Effector CD8-positive, alpha-beta T cell (primary cell): ENCODE results near the gene SLC8A2.
"Not testable (repeated sequence)": the region's sequence is repeated elsewhere in the genome, so short reads cannot be mapped to it uniquely, and the experiment has no call there.

Experiments used
- DNase-seq: peaks from one replicate; lab custom pipeline; 2025; lab: John Stamatoyannopoulos, UW

The SLC8A2 gene

DNA sequence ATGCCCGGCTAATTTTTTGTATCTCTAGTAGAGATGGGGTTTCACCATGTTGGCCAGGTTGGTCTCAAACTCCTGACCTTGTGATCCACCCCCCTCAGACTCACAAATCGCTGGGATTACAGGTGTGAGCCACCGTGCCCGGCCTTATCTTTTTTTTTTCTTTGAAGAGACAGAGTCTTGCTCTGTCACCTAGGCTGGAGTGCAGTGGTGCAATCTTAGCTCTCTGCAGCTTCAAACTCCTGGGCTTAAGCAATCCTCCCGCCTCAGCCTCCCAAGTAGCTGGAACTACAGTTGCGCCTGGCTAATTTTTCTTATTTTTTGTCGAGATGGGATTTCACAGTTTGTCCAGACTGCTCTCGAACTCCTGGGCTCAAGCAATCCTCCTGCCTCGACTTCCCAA, 60.0 kb downstream of the SLC8A2 start:
- DNase-seq = not testable (repeated sequence)

DNA sequence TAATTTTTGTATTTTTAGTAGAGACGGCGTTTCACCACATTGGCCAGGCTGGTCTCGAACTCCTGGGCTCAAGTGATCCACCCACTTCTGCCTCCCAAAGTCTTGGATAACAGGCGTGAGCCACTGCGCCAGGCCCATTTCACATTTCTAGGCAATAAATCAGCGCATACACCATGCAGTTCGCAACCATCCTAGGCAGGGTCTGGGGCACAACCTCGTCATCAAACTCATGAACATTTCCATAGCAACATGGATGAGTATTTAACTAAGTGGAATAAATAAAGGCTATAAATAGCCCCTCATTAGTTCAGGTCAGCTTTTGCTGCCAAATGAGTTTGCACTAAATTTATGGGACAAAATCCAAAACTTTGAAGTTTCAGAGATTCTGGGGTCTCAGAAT, 60.6 kb downstream of the SLC8A2 start:
- DNase-seq = no peak

DNA sequence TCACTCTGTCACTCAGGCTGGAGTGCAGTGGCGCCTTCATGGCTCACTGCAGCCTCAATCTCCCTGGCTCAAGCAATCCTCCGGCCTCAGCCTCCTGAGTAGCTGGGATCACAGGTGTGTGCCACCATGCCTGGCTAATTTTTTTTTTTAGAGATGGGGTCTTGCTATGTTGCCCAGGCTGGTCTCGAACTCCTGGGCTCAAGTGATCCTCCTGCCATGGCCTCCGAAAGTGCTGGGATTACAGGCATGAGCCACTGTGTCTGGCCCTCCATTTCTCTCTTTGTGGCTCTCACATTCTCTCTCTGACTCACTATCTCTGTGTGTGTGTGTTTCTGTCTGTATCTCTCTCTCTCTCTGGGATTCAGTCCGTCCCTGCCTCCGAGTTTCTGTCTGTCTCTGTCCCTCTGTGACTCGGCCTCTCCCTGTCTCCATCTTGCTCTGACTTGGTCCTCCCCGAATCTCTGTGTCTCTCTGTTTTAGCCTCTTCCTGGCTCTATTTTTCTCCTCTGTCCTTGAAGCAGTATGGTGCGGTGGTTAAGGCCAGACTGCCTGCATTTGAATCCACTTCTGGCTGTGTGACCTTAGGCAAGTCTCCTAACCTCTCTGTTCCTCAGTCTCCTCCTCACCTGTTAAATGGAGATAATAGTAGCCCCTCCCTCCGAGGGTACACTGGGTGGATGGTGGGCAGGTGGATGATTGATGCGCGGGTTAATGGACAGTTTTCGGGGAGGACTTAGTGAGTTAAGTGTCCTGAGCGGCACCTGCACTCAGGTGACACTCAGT, 63.3 kb downstream of the SLC8A2 start:
- DNase-seq = no peak

DNA sequence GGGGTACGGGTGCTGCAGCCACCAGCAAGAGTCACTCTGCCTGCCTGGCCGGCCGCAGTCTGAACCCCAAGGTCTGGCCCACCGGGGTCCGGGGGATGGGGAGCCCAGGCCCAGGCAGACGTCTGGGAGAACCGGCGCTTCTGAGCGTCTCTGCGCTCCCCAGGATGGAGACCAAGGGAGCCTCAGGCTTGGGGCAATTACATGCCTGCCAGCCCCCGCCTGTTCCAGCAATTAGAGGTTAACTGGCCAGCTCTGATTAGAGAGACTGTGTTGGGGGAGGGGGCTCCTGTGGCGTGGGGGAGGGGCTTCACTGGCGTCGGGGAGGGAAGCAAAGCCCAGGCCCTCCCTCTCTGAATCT, 64.3 kb downstream of the SLC8A2 start:
- no peak for DNase-seq

DNA sequence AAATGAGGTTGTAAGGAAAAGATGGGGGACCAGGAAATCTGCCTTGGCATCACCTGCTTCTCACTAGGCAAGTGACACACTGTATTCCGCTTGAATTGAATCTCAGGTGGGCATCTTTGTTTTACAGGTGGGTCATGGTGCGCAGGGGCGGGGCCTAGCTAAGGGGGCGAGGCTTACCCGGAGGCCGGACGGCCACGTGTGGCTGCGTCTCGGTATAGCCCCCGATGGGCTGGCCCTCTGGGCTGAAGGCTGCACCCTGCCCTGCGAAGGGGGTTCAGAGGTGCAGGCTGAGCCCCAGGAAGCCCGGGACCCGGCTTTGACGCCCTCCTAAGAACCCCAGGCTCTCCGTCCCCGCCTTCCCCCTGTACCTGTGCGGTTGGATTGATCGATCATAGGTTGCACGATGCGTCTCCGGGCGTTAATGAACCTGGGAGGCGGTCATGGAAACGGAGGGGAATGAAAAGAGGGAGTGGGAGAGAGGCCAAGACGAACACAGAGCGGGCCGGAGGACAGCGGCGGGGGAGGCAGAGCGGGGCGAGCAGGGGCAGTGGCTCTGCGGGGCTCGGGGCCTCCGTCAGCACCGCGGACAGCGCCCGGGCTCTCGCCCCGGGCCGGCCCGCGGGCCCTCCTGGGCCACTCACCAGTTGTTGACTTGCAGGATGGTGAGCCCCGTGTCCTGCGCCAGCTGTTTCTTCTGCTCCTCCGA, 64.8 kb downstream of the SLC8A2 start:
- DNase-seq = no peak

DNA sequence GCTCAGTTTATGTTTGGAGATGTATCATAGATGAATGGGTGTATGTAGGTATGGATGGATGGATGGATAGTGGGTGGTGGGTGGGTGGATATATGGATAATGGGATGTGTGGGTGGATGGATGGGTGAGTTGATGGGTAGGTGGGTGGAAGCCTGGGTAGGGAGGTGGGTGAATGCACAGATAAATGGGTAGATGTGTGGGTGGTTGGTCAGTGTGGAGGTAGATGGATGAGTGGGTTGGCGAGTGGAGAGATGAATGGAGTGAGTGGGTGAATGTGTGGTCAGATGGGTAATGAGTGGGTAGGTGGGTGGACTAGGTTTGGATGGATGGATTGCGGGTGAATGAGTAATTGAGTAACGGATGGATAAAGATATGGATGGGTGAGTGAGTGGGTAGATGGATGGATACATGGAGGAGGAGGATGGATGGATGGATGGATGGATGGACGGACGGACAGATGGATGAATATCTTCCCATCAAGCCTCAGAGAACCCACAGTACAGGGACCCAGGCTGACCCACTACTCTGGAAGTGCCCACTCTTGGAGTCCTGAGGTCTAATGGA, 65.8 kb downstream of the SLC8A2 start:
- DNase-seq = no peak

DNA sequence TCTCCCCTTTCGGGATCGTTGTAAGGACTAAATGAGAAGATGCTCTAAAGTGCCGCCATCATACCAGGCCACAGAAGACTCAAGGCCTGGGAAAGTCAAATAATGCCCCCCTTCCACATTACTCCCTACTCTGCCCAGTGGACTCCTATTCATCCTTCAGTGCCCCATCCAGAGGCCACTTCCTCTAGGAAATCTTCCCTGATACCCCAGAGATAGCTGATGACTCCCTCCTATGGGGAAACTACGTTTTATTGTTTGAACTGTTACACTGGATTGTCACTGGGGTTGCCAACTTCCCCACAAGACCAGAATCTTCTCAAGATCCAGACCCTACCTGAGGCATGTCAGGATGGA, 66.5 kb downstream of the SLC8A2 start:
- DNase-seq = no peak

DNA sequence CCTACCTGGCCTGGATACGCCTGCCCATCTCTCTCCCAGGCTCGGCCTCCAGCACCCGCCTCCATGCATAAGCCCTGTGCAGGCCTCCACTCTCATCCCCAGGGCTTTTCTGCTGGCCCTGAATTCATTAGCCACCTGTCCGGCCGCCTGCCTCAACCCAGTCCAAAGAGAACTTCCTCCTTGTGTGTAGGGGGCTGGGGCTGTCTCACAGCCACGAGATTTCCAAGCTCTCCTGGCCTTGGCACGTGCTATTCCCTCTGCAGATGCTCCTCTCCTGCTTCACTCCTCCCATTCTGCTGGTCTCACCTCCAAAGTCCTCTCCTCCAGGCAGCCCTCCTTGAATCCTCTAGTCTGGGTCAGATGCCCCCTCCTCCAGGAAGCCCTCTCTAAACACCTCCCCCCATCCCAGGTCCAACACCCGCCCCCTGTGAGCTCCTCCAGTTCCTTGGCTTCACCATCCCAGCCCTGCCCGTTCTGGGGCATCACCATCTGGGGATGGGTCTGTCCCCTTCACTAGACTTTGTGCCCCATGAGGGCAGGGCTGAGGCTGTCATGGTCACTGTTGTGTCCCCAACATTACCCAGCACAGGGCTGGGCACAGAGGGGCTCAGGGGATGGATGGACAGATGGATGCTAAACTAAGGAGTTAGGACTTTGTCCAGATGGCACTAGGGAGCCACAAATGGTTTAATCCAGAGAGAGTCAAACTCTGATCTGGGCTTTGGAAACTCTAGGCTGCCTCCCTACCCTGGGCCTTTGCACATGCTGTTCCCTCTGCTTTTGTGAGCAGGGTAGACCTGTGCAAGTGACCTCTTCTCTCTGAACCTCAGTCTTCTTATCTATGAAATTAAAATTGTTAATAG, 67.1 kb downstream of the SLC8A2 start:
- no peak for DNase-seq

DNA sequence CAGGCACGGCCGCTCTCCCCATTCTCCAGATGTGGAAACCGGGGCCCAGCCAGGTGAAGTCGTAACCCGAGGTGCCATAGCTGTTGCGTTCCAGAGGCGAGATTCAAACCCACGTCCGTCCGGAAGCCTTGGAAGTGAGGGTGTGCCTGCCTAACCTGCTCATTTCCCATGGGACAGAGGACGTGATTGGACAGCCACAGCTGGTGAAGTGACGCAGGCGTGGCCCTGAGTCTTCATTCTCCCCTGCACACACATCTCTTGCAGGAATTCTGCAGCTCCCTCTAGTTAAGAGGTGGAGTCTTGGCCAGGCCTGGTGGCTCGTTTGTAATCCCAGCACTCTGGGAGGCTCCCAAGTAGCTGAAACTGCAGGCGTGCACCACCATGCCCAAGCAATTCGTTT, 69.2 kb downstream of the SLC8A2 start:
- DNase-seq = no peak

DNA sequence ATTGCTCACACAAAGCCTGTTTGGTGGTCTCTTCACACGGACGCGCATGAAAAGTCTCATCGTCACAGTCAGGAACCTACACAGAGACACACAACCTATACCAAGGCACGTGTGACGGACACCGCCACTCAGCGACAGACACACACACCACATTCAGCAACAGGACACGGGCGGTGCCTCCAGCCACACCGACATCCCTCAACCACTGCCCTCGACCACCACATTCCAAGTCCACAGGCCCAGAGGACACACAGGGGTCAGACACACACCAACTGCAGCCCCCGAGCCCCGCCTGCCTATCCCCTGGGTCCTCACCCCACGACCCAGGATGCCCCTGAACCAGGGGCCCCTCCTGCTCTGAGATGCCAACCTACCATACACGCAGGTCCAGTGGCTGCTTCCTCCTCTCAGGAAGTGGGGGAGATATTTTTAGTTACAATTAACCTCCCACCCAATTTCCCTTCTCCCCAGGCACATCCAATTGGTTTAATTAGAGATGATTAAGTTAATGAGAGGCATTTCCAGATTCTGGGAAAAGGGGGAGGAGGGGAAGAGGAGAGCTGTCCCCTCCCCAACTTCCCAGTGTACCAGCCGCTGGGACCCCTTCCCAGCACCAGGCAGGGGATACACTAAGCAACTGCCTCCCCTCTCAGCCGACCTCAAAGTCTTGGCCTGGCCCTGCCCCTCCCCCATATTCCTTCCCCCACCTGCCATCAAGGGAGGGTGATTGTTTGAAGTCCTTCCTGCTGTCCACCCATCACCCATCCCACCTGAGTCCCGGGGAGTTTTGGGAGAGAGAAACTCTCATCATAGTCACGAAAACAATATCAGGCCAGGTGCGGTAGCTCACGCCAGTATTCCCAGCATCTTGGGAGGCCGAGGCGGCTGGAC, 72.7 kb downstream of the SLC8A2 start:
- DNase-seq = no peak

DNA sequence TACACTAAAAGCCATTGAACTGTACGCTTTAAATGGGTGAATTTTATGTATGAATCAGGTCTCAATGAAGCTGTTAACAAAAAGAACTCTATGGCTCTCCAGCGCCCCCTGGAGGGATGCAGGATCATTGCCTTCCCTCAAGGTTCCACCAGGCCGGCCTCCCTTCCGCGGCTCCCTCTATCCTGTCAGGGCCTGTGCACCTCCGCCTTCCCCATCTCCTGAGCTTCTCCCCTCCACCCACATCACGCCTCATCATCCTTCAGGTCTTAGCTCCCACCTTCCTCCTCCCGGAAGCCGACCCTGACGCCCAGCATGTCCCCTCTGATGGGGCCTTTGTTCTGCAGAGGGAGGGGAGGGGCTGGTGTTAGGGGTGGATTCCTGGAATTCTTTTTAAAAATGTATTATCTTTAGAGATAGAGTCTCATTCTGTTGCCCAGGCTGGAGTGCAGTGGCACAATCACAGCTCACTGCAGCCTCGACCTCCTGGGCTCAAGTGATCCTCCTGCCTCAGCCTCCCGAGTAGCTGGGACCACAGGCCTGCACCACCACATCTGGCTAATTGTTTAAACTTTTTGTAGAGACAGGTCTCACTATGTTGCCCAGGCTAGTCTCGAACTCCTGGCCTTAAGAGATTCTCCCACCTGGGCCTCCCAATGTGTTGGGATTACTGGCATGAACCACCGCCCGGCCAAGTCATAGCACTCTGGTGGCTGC, 80.0 kb downstream of the SLC8A2 start:
- peak; percentile 64 for DNase-seq

DNA sequence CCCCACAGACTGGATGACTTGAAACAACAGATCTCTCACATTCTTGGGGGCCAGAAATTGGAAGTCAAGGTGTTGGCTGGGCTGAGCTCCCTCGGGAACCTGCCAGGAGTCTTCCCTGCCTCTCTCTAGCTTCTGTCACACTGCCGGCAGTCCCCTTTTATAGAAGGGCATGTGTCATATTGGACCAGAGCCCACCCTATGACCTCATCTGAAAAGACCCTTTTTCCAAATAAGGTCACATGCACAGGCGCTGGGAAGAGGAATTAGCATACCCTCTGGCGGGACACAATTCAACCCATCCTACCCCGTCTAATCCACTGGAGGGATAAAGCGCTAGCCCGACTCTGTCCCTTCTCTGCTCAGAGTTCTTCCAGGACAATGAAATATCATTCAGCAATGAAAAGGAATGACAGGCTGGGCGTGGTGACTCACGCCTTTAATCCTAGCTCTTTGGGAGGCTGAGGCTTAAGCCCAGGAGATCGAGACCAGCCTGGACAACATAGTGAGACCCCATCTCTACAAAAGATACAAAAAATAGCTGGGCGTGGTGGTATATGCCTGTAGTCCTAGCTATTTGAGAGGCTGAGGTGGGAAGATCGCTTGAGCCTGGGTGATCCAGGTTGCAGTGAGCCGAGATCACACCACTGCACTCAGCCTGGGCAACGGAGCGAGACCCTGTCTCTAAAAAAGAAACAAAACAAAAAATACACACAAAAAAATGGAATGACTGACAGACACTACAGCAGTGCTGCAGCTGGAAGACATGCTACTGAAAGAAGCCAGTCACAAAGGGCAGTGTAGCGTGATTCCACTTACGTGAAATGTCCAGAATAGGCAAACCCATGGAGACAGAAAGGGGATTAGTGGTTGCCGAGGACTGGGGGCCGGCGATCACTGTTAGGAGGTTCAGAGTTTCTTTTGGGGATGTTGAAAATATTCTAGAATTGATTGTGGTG, 80.9 kb downstream of the SLC8A2 start:
- no peak for DNase-seq

DNA sequence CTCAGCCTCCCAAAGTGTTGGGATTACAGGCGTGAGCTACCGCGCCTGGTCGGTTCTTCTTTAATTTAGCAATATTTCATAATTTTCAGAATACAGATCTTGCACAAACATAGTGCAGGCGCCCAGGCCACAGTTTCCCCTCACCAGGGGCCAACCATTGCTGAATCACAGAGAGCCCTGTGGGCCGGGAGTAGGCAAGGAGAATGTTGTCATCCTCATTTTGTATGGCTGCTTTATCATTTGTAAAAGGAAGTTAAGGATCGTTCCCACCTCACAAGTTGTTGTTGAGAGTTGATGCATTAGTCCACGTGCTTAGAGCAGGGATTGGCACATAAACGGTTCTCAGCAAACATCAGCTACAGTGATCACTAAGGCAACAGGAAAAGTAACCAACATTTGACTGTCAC, 82.5 kb downstream of the SLC8A2 start:
- no peak for DNase-seq

DNA sequence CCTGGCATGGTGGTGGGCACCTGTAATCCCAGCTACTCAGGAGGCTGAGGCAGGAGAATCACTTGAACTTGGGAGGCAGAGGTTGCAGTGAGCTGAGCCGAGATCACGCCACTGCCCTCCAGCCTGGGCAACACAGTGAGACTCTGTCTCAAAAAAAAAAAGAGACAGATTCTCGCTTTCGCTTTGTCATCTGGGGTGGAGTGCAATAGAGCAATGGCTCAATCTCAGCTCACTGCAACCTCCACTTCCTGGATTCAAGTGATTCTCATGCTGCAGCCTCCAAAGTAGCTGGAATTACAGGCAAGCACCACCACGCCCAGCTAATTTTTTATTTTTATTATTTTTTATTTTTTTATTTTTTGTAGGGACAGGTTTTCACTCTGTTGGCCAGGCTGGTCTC, 83.0 kb downstream of the SLC8A2 start:
- DNase-seq = not testable (repeated sequence)

DNA sequence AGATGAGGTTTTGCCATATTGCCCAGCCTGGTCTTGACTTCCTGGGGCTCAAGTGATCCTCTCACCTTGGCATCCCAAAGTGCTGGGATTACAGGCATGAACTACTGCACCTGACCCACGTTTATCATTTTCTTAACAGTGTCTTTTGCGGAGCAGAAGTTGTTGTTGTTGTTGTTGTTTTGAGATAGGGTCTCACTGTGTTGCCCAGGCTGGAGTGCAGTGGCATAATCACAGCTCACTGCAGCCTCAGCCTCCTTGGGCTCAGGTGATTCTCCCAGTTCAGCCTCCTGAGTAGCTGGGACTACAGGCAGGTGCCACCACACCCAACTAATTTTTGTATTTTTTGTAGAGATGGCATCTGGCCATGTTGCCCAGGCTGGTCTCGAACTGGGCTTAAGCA, 84.1 kb downstream of the SLC8A2 start:
- not testable (repeated sequence) for DNase-seq

DNA sequence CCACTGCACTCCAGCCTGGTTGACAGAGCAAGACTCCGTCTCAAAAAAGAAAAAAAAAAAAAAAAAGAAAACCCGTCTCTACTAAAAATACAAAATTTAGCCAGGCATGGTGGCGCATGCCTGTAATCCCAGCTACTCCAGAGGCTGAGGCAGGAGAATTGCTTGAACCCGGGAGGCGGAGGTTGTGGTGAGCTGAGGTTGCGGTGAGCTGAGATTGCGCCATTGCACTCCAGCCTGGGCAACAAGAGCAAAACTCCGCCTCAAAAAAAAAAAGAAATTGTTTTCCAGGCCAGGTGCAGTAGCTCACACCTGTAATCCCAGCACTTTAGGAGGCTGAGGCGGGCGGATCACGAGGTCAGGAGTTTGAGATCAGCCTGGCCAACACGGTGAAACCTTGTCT, 85.1 kb downstream of the SLC8A2 start:
- not testable (repeated sequence) for DNase-seq

DNA sequence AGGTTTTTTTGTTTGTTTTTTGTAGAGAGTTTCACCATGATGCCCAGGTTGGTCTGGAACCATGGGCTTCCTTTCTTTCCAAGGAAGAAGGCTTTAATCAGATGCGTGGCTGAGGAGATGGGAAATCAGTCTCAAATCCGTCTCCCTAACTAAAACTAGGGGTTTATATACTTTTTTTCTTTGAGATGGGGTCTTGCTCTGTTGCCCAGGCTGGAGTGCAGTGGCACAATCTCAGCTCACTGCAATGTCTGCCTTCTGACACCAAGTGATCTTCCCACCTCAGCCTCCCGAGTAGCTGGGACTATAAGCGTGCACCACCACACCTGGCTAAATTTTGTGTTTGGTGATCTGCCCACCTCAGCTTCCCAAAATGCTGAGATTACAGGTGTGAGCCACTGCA, 87.2 kb downstream of the SLC8A2 start:
- not testable (repeated sequence) for DNase-seq

DNA sequence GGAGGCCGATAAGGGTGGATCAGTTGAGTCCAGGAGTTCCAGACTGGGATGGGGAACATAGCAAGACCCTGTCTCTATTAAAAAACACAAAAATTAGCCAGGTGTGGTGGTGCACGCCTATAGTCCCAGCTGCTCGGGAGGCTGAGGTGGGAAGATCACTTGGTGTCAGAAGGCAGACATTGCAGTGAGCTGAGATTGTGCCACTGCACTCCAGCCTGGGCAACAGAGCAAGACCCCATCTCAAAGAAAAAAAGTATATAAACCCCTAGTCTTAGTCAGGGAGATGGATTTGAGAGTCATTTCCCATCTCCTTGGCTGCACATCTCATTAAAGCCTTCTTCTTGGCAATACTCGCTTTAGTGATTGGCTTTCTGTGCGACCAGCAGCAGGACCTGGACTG, 87.8 kb downstream of the SLC8A2 start:
- not testable (repeated sequence) for DNase-seq

DNA sequence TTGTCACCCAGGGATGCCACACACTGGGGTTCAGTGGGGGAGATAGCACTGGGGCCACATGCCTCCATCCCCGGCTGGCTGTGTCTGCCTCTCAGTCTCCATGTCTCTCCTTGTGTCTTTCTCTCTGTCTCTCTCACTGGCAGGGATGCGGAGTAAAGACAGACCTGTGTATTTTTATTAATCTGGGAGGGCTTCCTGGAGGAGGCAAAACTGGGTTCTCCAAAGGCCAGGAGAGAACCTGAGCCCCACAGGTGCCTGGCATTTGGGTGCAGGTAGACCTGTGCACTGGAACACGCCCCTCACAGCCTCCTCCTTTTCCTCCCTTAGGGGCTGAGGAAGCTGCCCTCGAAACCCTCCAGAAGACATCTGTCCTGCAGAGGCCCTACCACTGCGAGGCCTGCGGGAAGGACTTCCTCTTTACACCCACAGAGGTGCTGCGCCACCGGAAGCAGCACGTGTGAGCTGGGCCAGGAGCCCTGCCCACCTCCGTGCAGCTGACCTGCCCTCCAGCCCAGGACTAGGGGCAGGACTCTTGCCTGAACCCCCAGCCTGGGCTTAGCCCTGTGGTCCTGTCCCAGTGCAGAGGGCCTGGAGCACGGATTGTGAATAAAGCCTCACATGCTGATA, 89.9 kb downstream of the SLC8A2 start:
- DNase-seq = no peak
